PC-3 (cell line): ENCODE measurements around the gene HYLS1. TPM values are rescaled to one million over a fixed set of nuclear protein-coding genes. Genes with fewer than 3 reads are reported as not detected.

Experiments
- ATAC-seq: fragments of 200-7000 bp; cut with Tn5 transposase; 2 replicates; pipeline ENCODE4 v1.9.1; 2020; ENCODE audit warnings: mild to moderate bottlenecking, moderate library complexity
- BruUV-seq: library from RNA; stranded (reverse); fragments of 400-500 nt; replicated peaks from 2 replicates; lab custom pipeline; 2021; lab: Mats Ljungman, UMichigan
- CTCF ChIA-PET: fragments of 300-600 bp; sonication (Branson Sonifier 250); formaldehyde crosslinking; loops from one replicate; lab custom pipeline; 2022; ENCODE audit warnings: antibody characterized with exemption; lab: Charles Lee
- POLR2A ChIA-PET: fragments of 300-600 bp; sonication (Branson Sonifier 250); formaldehyde crosslinking; loops from one replicate; lab custom pipeline; 2022; ENCODE audit warnings: antibody characterized with exemption; ENCODE audit not compliant: unreplicated experiment; lab: Charles Lee
- DNase-seq: peaks from one replicate; pipeline ENCODE4 v3.0.0-alpha.2; 2015
- H2AFZ ChIP-seq: fragments of 300-600 bp; sonication (generic); 2 replicates; pipeline ENCODE4 v1.6.0; 2016; ENCODE audit warnings: antibody characterized with exemption, low read length
- H3F3A ChIP-seq: fragments of 300-600 bp; sonication (generic); one replicate; pipeline ENCODE4 v1.6.0; 2017; ENCODE audit warnings: antibody characterized with exemption, low read length, control low read depth, mild to moderate bottlenecking; ENCODE audit not compliant: unreplicated experiment
- H3K27ac ChIP-seq: fragments of 300-600 bp; sonication (generic); 2 replicates; pipeline ENCODE4 v1.5.1; 2016; ENCODE audit warnings: mild to moderate bottlenecking, low read length
- H3K27me3 ChIP-seq: fragments of 300-600 bp; sonication (generic); 2 replicates; pipeline ENCODE4 v1.6.1; 2016; ENCODE audit warnings: low read length, mixed read lengths
- H3K36me3 ChIP-seq: fragments of 300-600 bp; sonication (generic); 2 replicates; pipeline ENCODE4 v1.6.1; 2016; ENCODE audit warnings: low read depth, mixed run types, low read length, mixed read lengths
- H3K4me1 ChIP-seq: fragments of 300-600 bp; sonication (generic); 2 replicates; pipeline ENCODE4 v1.5.1; 2016; ENCODE audit warnings: low read length; ENCODE audit not compliant: insufficient read depth
- H3K4me2 ChIP-seq: fragments of 300-600 bp; sonication (generic); 2 replicates; pipeline ENCODE4 v1.6.0; 2016; ENCODE audit warnings: low read length
- H3K4me3 ChIP-seq: fragments of 300-600 bp; sonication (generic); 2 replicates; pipeline ENCODE4 v1.5.1; 2016; ENCODE audit warnings: mild to moderate bottlenecking, low read length, mixed read lengths
- H3K79me2 ChIP-seq: fragments of 300-600 bp; sonication (generic); 2 replicates; pipeline ENCODE4 v1.6.1; 2017; ENCODE audit warnings: low read length, mixed read lengths
- H3K9ac ChIP-seq: fragments of 300-600 bp; sonication (generic); 2 replicates; pipeline ENCODE4 v1.6.0; 2016; ENCODE audit warnings: mild to moderate bottlenecking, low read length
- H3K9me2 ChIP-seq: fragments of 300-600 bp; sonication (generic); replicated peaks from 2 replicates; pipeline ENCODE4 v1.6.1; 2016; ENCODE audit warnings: mixed run types, low read length, mixed read lengths
- H3K9me3 ChIP-seq: fragments of 300-600 bp; sonication (generic); 2 replicates; pipeline ENCODE4 v1.6.1; 2016; ENCODE audit warnings: low read length, mixed read lengths
- H4K20me1 ChIP-seq: fragments of 300-600 bp; sonication (generic); 2 replicates; pipeline ENCODE4 v1.6.1; 2016; ENCODE audit warnings: low read length, mixed read lengths
- CTCF ChIP-seq: fragments of 300-600 bp; sonication (generic); conservative IDR thresholded peaks from 2 replicates; pipeline ENCODE4 v1.5.1; 2017; ENCODE audit warnings: antibody characterized with exemption, low read depth, mild to moderate bottlenecking, low read length
- EZH2 ChIP-seq: fragments of 300-600 bp; sonication (generic); IDR thresholded peaks from one replicate; pipeline ENCODE4 v1.6.1; 2017; ENCODE audit warnings: antibody characterized with exemption, mild to moderate bottlenecking, low read length; ENCODE audit not compliant: unreplicated experiment
- EZH2phosphoT487 ChIP-seq: fragments of 300-600 bp; sonication (generic); IDR thresholded peaks from 2 replicates; pipeline ENCODE4 v1.6.1; 2018; ENCODE audit warnings: mild to moderate bottlenecking, antibody characterized with exemption, low read length, borderline replicate concordance
- intact Hi-C: fragments of 100-400 bp; cut with micrococcal nuclease; formaldehyde crosslinking; loops from 2 replicates; pipeline ENCODE4 v1.9.0; 2023
- total RNA-seq: library from RNA; depleted of rRNA; stranded (reverse); fragments of >200 nt; gene quantifications from 2 replicates; pipeline ENCODE4 v1.2.3, GENCODE V29; 2014

HYLS1 gene
- total RNA-seq, 1 experiment from 2014 or later: 23.5 TPM

GRCh38 chr11:125892071-125892470 is 4.6 kb downstream of the HYLS1 start:
- ChIA-PET CTCF (no interaction called here), POLR2A (interaction anchor here (0.6 kb wide), 1 partner anchor 320 kb away, joined by 3 read pairs; the partner anchor contains the start of gene FAM118B)
- intact Hi-C loops: loop anchor here (1.0 to 5.0 kb wide), 2 partner anchors 169 to 300 kb away; partner anchors contain the start of gene STT3A
- Histone ChIP-seq H3K4me1 (peaks cover 55% of the 10 kb centered on the region), H3K27me3 (no peaks in the 10 kb centered on the region), H3K9ac (peak overlapping the region; percentile 38), H3F3A (peaks cover 30% of the 10 kb centered on the region), H3K9me3 (no peaks in the 10 kb centered on the region), H4K20me1 (peaks cover 54% of the 10 kb centered on the region), H3K79me2 (peaks cover 86% of the 10 kb centered on the region), H3K9me2 (no peaks in the 10 kb centered on the region), H3K36me3 (peaks cover 46% of the 10 kb centered on the region), H3K4me2 (peak overlapping the region; percentile 86), H3K27ac (peak overlapping the region; percentile 84), H2AFZ (no peak overlapping the region), H3K4me3 (peak overlapping the region; percentile 83)
- DNase-seq: peak; percentile 97
- ATAC-seq: peak; percentile 14
- TF ChIP-seq CTCF (no peak), EZH2 (no peak), EZH2phosphoT487 (no peak)
- BruUV-seq: no TSS peak

- no peak overlapping the region for H2AFZ ChIP-seq
- H3K4me1 ChIP-seq: peaks cover 53% of the 10 kb centered on the region
- peak overlapping the region; percentile 84 for H3K27ac ChIP-seq
- DNase-seq: peak; percentile 53
- H3K9me2 ChIP-seq: no peaks in the 10 kb centered on the region
- CTCF ChIA-PET: no interaction called here
- H3K27me3 ChIP-seq: no peaks in the 10 kb centered on the region
- ATAC-seq: peak; percentile 39
- intact Hi-C loops: loop anchor here (1.0 to 5.0 kb wide), 2 partner anchors 168 to 301 kb away; partner anchors contain the start of gene STT3A
- H3K4me2 ChIP-seq: peak overlapping the region; percentile 77
- POLR2A ChIA-PET: no interaction called here
- H3K9me3 ChIP-seq: no peaks in the 10 kb centered on the region
- H3K36me3 ChIP-seq: peaks cover 54% of the 10 kb centered on the region
- peaks cover 59% of the 10 kb centered on the region for H4K20me1 ChIP-seq
- peak overlapping the region; percentile 38 for H3K9ac ChIP-seq
- H3K4me3 ChIP-seq: peak overlapping the region; percentile 51
- TF ChIP-seq CTCF: no peak
- TF ChIP-seq EZH2: no peak
- no peak for TF ChIP-seq EZH2phosphoT487
- BruUV-seq: no TSS peak
- peaks cover 95% of the 10 kb centered on the region for H3K79me2 ChIP-seq
- peaks cover 30% of the 10 kb centered on the region for H3F3A ChIP-seq
Observed at GRCh38 chr11:125892994-125893393, 5.5 kb downstream of the HYLS1 start.

GRCh38 chr11:125901872-125902271 is 14.4 kb downstream of the HYLS1 start:
- H3K9me3 ChIP-seq: no peaks in the 10 kb centered on the region
- peak overlapping the region; percentile 84 for H3K4me2 ChIP-seq
- peaks cover 16% of the 10 kb centered on the region for H4K20me1 ChIP-seq
- H3K79me2 ChIP-seq: peaks cover 58% of the 10 kb centered on the region
- intact Hi-C loops: no loop called here
- peaks cover 7% of the 10 kb centered on the region for H3K4me1 ChIP-seq
- peaks cover 38% of the 10 kb centered on the region for H3K36me3 ChIP-seq
- ChIA-PET CTCF (no interaction called here), POLR2A (no interaction called here)
- no peak for ATAC-seq
- no peaks in the 10 kb centered on the region for H3F3A ChIP-seq
- H2AFZ ChIP-seq: no peak overlapping the region
- DNase-seq: no peak
- H3K9ac ChIP-seq: no peak overlapping the region
- H3K9me2 ChIP-seq: no peaks in the 10 kb centered on the region
- H3K27ac ChIP-seq: no peak overlapping the region
- TF ChIP-seq EZH2phosphoT487 (no peak), CTCF (no peak), EZH2 (no peak)
- peaks cover 12% of the 10 kb centered on the region; the same call in 1 of the 2 replicates for H3K27me3 ChIP-seq
- BruUV-seq: TSS peak; percentile 15
- peak overlapping the region; percentile 90; the same call in 1 of the 2 replicates for H3K4me3 ChIP-seq
